Breast epithelium (tissue), 4 donors: ENCODE data around the gene MAP1LC3B2. TPM values are rescaled to one million over a fixed set of nuclear protein-coding genes. Genes with fewer than 3 reads are reported as not detected.

ENCODE experiments used
- DNase-seq, 2 donors: peaks; one replicate each; pipeline ENCODE4 v3.0.0-alpha.2; 2019; ENCODE audit warnings: low spot score in 2 of 2
- H3K27ac ChIP-seq, 2 donors: fragments of 200-600 bp; sonication (generic) in 1 of 2; one replicate each; pipeline ENCODE4 v1.5.1; 2016 to 2019; ENCODE audit warnings: mild to moderate bottlenecking in 1 of 2
- H3K27me3 ChIP-seq, 2 donors: fragments of 200-600 bp; sonication (generic) in 1 of 2; one replicate each; pipeline versions ENCODE4 v1.5.1 to v1.6.0; 2017 to 2019; ENCODE audit warnings: control low read depth in 1 of 2, mild to moderate bottlenecking in 1 of 2
- H3K36me3 ChIP-seq: fragments of 200-600 bp; one replicate; pipeline ENCODE4 v1.5.1; 2019
- H3K4me1 ChIP-seq, 2 donors: fragments of 200-600 bp; sonication (generic); one replicate each; pipeline ENCODE4 v1.5.1; 2016 to 2019; ENCODE audit warnings: control low read depth in 1 of 2
- H3K4me3 ChIP-seq, 3 donors: fragments of 200-600 bp; sonication (generic); 1 replicate in 2 of 3; 2 replicates in 1 of 3; pipeline ENCODE4 v1.5.1; 2016 to 2019; ENCODE audit warnings: mild to moderate bottlenecking in 3 of 3, moderate library complexity in 2 of 3
- H3K9me3 ChIP-seq, 2 donors: fragments of 200-600 bp; sonication (generic) in 1 of 2; one replicate each; pipeline ENCODE4 v1.5.1; 2016 to 2019; ENCODE audit warnings: control low read depth in 1 of 2
- CTCF ChIP-seq, 3 donors: fragments of 450-650 bp; IDR thresholded peaks; one replicate each; pipeline ENCODE4 v1.5.1; 2016 to 2017; ENCODE audit warnings: antibody characterized with exemption in 3 of 3, mild to moderate bottlenecking in 3 of 3, moderate library complexity in 3 of 3
- POLR2A ChIP-seq: fragments of 450-650 bp; IDR thresholded peaks from one replicate; pipeline ENCODE4 v1.6.1; 2016; ENCODE audit warnings: antibody characterized with exemption, mild to moderate bottlenecking, moderate library complexity
- POLR2AphosphoS5 ChIP-seq, 3 donors: sonication (generic); formaldehyde crosslinking; IDR thresholded peaks; one replicate each; pipeline ENCODE4 v1.6.1; 2017; ENCODE audit warnings: antibody characterized with exemption in 3 of 3
- intact Hi-C: fragments of 100-400 bp; cut with DNase I; formaldehyde crosslinking; loops from one replicate; pipeline ENCODE4 v1.15.1; 2023; ENCODE audit warnings: low total_unique reads
- total RNA-seq, 3 donors: library from RNA; depleted of rRNA; stranded (reverse); fragments of >200 nt; gene quantifications; one replicate each; pipeline ENCODE4 v1.1.0, GENCODE V29; 2016

MAP1LC3B2 gene
- total RNA-seq, 3 donors from 2014 or later, result 0.98 to 8.5 (median 1.1) TPM

DNA sequence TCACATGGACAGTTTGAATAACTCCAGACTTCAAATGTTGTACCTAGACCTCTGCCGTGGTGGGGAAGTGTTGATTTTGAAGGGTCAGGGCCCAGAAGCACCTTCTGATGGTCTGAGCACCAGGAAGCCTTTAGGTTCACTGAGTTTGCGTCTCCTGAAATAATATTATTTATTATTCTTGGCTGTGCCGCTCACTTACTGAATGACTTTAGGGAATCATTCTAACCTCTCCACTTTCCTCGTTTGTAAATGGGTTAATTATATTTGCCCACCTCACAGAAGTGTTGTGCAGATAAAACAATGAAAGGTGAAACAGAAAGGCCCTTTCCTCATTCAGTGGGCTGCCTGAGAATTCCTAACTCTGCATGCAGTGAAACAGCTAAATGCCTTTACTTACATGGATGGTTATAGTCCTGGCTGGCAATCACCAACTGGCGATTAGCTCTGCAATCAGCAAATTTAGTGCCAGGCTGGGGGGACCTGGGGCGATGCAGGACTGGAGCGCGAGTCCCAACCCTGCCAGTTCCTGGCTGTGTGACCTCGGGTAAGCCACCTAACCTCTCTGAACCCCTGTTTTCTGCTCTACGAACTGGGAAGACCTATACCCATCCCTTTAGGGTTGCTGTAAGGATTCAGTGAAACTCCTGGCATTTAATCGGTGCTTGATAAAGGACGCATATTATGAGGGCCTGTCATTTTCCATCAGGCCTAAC is 57.5 kb downstream of the MAP1LC3B2 start:
- TF ChIP-seq POLR2AphosphoS5 (IDR thresholded peaks at IDR 0.05) (no peak), POLR2A (no peak), CTCF (IDR thresholded peaks at IDR 0.05) (no peak)
- H3K27ac ChIP-seq, result no peak overlapping the region
- H3K4me3 ChIP-seq, result no peak overlapping the region
- intact Hi-C loops, result no loop called here
- no peaks in the 10 kb centered on the region for H3K4me1 ChIP-seq
- H3K9me3 ChIP-seq, result no peaks in the 10 kb centered on the region
- no peaks in the 10 kb centered on the region for H3K36me3 ChIP-seq
- no peak for DNase-seq
- H3K27me3 ChIP-seq, result no peaks in the 10 kb centered on the region

GRCh38 chr12:116619246-116619645 is 60.1 kb downstream of the MAP1LC3B2 start:
- Histone ChIP-seq H3K27ac (no peak overlapping the region), H3K36me3 (no peaks in the 10 kb centered on the region), H3K4me1 (no peaks in the 10 kb centered on the region), H3K4me3 (no peak overlapping the region), H3K9me3 (peaks cover 0 to 6% of the 10 kb centered on the region in 2 donors), H3K27me3 (no peaks in the 10 kb centered on the region)
- DNase-seq, result no peak
- intact Hi-C loops, result no loop called here
- no peak for TF ChIP-seq POLR2A
- no peak for TF ChIP-seq CTCF (IDR thresholded peaks at IDR 0.05)
- no peak for TF ChIP-seq POLR2AphosphoS5 (IDR thresholded peaks at IDR 0.05)

DNA sequence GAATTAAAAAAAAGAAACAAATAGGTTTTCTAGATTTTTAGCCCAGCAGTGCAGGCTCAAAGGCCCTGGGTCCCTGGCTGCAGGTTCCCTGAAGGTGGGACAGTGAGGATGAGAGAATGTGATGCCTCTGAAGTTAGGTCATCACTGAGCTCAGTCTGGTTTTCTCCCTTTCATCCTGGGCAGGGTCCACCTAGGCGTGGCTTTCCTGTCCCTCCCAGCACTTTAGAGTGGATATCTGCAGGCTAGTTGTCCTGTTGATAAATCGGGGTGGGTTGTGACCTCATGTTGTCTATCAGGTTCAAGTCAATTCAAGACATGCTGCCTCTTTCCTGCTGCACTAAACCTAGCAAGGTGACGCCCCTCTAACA is 60.9 kb downstream of the MAP1LC3B2 start:
- no peaks in the 10 kb centered on the region for H3K27me3 ChIP-seq
- H3K27ac ChIP-seq, result no peak overlapping the region
- H3K4me3 ChIP-seq, result no peak overlapping the region
- H3K4me1 ChIP-seq, result no peaks in the 10 kb centered on the region
- H3K9me3 ChIP-seq, result peaks cover 0 to 6% of the 10 kb centered on the region in 2 donors
- DNase-seq, result no peak
- TF ChIP-seq POLR2A, result no peak
- TF ChIP-seq POLR2AphosphoS5 (IDR thresholded peaks at IDR 0.05), result no peak
- TF ChIP-seq CTCF (IDR thresholded peaks at IDR 0.05), result no peak
- intact Hi-C loops, result no loop called here
- no peaks in the 10 kb centered on the region for H3K36me3 ChIP-seq

DNA sequence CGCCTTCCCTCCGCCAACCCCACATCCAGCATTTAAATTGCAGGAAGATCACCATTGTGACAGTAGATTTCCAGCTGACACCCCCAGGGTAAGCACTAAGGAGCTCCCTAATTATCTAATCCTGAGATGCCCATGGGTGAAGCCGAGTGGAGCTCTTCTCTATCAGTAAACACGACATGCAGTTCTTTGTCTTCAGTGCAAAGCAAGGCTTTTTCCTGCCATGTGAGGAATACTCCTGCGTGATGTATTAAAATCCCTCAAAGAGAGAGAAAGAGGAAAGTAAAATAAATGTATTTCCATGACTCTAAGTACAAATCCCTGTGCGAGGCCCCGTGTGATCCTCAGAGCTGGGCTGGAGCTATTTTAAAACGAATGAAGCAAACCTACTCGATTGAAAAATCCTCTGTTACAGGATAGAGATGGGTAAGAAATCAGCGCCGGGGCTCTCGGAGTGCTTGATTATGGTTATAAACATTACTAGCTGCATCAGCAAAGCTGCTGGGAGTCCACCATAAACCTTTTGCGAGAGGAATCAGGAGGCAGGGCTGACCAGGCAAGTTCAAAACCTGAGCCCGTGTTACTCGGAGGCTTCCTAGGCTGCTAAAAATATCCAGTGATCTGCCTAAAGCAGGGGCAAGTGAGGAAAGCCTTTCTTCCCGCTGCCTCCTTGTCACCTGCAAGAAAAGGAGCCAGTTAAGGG is 61.5 kb downstream of the MAP1LC3B2 start:
- H3K4me1 ChIP-seq, result no peaks in the 10 kb centered on the region
- no peak for DNase-seq
- H3K36me3 ChIP-seq, result no peaks in the 10 kb centered on the region
- intact Hi-C loops, result no loop called here
- H3K4me3 ChIP-seq, result no peak overlapping the region
- no peak for TF ChIP-seq POLR2AphosphoS5 (IDR thresholded peaks at IDR 0.05)
- TF ChIP-seq CTCF (IDR thresholded peaks at IDR 0.05), result no peak
- no peak for TF ChIP-seq POLR2A
- H3K27ac ChIP-seq, result no peak overlapping the region
- H3K9me3 ChIP-seq, result peaks cover 0 to 6% of the 10 kb centered on the region in 2 donors
- no peaks in the 10 kb centered on the region for H3K27me3 ChIP-seq

DNA sequence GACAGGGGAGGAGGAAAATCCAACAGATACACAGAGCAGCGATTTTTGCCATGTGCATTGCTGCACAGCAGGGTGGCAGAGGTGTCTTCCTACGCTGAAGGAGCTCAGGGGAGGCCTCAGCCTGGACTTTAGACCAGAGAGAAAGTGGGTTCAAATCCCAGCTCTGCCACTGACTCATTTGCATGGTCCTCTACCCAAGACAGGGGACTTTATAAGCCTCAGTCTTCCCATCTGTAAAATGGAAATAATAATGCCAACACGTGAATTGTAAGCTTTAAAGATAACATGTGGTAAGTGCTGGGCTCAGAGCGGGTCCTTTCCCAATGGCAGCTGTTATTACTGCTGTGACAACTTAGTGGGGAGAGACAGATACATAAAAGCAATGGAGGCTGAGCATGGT is 62.0 kb downstream of the MAP1LC3B2 start:
- TF ChIP-seq POLR2A (no peak), CTCF (IDR thresholded peaks at IDR 0.05) (no peak), POLR2AphosphoS5 (IDR thresholded peaks at IDR 0.05) (no peak)
- Histone ChIP-seq H3K36me3 (no peaks in the 10 kb centered on the region), H3K4me3 (no peak overlapping the region), H3K4me1 (no peaks in the 10 kb centered on the region), H3K27me3 (no peaks in the 10 kb centered on the region), H3K9me3 (peaks cover 0 to 6% of the 10 kb centered on the region in 2 donors), H3K27ac (no peak overlapping the region)
- no peak for DNase-seq
- intact Hi-C loops, result no loop called here
